GM12864 (cell line): Measurements from ENCODE around the gene ZNF562.
"Not testable (repeated sequence)": the region's sequence is repeated elsewhere in the genome, so short reads cannot be mapped to it uniquely, and the experiment has no call there.

Source experiments
- DNase-seq: peaks from one replicate; pipeline ENCODE4 v3.0.0-alpha.2; 2011; ENCODE audit warnings: low read depth
- H3K4me3 ChIP-seq: 2 replicates; pipeline ENCODE4 v1.5.1; 2011; ENCODE audit warnings: mild to moderate bottlenecking, low read depth, low read length, control low read depth
- TF ChIP-seq, protein P1 (sequence below): IDR thresholded peaks from 2 replicates; pipeline ENCODE4 v1.5.1; 2011; ENCODE audit warnings: low read depth, mild to moderate bottlenecking, moderate library complexity, low read length, control low read depth, inconsistent platforms; ENCODE audit errors: missing control alignments

Gene ZNF562

GRCh38 chr19:9671655-9672054 lies 3.2 kb downstream of the ZNF562 start:
- no peak overlapping the region for H3K4me3 ChIP-seq
- TF ChIP-seq, protein P1, sequence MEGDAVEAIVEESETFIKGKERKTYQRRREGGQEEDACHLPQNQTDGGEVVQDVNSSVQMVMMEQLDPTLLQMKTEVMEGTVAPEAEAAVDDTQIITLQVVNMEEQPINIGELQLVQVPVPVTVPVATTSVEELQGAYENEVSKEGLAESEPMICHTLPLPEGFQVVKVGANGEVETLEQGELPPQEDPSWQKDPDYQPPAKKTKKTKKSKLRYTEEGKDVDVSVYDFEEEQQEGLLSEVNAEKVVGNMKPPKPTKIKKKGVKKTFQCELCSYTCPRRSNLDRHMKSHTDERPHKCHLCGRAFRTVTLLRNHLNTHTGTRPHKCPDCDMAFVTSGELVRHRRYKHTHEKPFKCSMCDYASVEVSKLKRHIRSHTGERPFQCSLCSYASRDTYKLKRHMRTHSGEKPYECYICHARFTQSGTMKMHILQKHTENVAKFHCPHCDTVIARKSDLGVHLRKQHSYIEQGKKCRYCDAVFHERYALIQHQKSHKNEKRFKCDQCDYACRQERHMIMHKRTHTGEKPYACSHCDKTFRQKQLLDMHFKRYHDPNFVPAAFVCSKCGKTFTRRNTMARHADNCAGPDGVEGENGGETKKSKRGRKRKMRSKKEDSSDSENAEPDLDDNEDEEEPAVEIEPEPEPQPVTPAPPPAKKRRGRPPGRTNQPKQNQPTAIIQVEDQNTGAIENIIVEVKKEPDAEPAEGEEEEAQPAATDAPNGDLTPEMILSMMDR, result no peak
- no peak for DNase-seq

DNA sequence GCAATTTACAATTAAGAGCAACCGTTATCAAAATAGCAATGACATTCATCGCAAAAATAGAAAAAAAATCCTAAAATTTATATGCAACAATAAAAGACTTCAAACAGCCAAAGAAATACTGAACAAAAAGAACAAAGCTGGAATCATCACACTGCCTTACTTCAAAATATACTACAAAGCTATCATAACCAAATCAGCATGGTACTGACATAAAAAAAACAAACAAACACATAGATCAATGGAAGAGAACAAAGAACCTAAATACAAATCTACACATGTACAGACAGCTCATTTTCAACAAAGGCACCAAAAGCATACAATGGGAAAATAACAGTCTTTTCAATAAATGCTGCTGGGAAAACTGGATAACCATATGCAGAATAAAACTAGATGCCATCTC lies 6.4 kb downstream of the ZNF562 start:
- DNase-seq, result no peak
- H3K4me3 ChIP-seq, result no peak overlapping the region
- TF ChIP-seq, protein P1, result no peak

DNA sequence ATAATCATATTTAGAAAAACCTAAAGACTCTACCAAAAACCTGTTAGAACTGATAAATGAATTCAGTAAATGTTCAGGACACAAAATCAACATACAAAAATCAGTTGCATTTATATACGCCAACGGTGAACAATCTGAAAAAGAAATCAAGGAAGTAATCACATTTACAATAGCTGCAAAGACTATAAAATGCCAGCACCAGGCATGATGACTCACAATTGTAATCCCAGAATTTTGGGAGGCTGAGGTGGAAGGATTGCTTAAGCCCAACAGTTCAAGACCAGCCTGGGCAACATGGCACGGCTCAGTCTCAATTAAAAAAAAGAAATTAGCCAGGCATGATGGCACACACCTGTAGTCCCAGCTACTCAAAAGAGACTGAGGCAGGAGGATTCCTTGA lies 7.0 kb downstream of the ZNF562 start:
- DNase-seq, result no peak
- H3K4me3 ChIP-seq, result no peak overlapping the region

DNA sequence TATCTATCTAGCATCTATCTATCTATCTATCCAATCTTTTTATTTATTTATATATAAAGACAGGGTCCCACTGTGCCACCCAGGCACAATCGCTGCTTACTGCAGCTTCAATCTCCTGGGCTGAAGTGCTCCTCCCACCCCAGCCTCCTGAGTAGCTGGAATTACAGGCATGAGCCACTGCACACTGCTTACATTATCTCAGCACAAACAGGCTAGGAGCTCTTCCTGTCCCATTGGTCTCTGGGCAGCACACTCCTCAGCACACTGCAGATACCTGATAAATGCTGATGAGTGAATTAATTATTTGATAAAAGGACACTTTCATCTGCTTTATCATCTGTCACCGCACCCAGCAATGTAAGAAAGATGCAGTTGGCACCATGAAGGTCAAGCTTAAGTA lies 16.1 kb downstream of the ZNF562 start:
- H3K4me3 ChIP-seq, result no peak overlapping the region
- DNase-seq, result no peak
- TF ChIP-seq, protein P1, result no peak

More for the DNA sequence above, 7.0 kb downstream of the ZNF562 start:
- TF ChIP-seq, protein P1, result no peak

- DNase-seq, H3K4me3 ChIP-seq: not testable (repeated sequence)
Measured at GRCh38 chr19:9653066-9653555, 21.8 kb downstream of the ZNF562 start.

- DNase-seq, H3K4me3 ChIP-seq: not testable (repeated sequence)
Measured at GRCh38 chr19:9651464-9651863, 23.4 kb downstream of the ZNF562 start.

DNA sequence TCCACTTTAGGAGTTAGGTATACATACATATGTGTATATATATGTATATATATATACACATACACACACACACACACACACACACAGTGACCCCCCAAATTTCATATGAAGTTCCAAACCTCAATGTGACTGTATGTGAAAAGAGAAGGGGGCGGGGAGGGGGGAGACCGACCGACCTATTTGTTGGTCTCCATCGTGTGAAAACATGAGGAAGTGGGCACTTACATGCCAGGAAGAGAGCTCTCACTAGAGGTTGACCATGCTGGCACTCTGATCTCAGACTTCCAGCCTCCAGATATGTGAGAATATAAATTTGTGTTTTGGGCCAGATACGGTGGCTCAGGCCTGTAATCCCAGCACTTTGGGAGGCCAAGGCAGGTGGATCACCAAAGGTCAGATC lies 24.6 kb downstream of the ZNF562 start:
- TF ChIP-seq, protein P1, result no peak
- no peak for DNase-seq
- no peak overlapping the region for H3K4me3 ChIP-seq

- H3K4me3 ChIP-seq, result no peak overlapping the region
- no peak for DNase-seq
- TF ChIP-seq, protein P1, result no peak
Measured at GRCh38 chr19:9645472-9645871, 29.4 kb downstream of the ZNF562 start.
